ENCODE results near the gene ACTN4. TPM values are rescaled to one million over a fixed set of nuclear protein-coding genes. Genes with fewer than 3 reads are reported as not detected.

Gene ACTN4
- total RNA-seq, 1 experiment from 2014 or later: 1,233 TPM

DNA sequence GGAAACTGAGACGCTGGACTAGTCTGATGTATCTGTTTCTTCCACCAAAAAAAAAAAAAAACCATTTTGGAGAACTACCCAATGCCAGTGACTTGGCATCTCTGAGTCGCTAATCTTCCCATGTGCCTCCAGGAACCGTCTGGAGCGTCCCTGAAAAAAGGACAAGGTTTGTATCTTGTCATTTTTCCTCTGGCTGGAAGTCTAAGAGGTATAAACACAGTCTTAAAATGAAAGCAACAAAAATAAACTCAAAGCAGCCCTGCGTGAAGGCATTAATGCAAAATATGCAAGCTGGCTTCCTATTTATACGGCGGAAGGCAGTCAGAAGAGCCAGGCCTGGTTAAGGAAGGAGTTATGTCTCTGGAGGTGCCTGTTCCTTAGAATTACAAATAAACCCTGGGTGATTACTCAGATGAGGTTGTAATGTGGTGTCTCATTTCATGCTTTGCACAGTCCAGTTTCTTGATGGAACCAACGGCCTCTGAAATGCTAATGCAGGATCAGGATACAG, 20.3 kb downstream of the ACTN4 start:
- peaks cover 100% of the 10 kb centered on the region for H3K79me2 ChIP-seq (ENCODE audit: low read depth)
- H3F3A ChIP-seq (ENCODE audit: insufficient read depth, low read depth): peaks cover 88% of the 10 kb centered on the region
- H3K4me2 ChIP-seq: no peak overlapping the region
- intact Hi-C loops (cut with micrococcal nuclease; ENCODE audit: unreplicated experiment): loop anchor here (2.0 kb wide), 2 partner anchors 19 to 31 kb away; no protein-coding TSS in a partner anchor
- H3K4me1 ChIP-seq (replicated peaks; ENCODE audit: insufficient read depth): peaks cover 58% of the 10 kb centered on the region
- peaks cover 16% of the 10 kb centered on the region for H3K36me3 ChIP-seq (ENCODE audit: low read depth)
- CTCF ChIA-PET: no interaction called here
- H3K27me3 ChIP-seq (ENCODE audit: insufficient read depth, low read depth): no peaks in the 10 kb centered on the region
- TF ChIP-seq, protein P1, sequence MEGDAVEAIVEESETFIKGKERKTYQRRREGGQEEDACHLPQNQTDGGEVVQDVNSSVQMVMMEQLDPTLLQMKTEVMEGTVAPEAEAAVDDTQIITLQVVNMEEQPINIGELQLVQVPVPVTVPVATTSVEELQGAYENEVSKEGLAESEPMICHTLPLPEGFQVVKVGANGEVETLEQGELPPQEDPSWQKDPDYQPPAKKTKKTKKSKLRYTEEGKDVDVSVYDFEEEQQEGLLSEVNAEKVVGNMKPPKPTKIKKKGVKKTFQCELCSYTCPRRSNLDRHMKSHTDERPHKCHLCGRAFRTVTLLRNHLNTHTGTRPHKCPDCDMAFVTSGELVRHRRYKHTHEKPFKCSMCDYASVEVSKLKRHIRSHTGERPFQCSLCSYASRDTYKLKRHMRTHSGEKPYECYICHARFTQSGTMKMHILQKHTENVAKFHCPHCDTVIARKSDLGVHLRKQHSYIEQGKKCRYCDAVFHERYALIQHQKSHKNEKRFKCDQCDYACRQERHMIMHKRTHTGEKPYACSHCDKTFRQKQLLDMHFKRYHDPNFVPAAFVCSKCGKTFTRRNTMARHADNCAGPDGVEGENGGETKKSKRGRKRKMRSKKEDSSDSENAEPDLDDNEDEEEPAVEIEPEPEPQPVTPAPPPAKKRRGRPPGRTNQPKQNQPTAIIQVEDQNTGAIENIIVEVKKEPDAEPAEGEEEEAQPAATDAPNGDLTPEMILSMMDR (conservative IDR thresholded peaks at IDR 0.05): no peak
- no peak for TF ChIP-seq EZH2 (IDR thresholded peaks at IDR 0.05; ENCODE audit: low read depth)
- BruUV-seq (replicated peaks): no TSS peak
- H3K9me2 ChIP-seq (ENCODE audit: insufficient read depth): no peaks in the 10 kb centered on the region
- POLR2A ChIA-PET (ENCODE audit: unreplicated experiment): no interaction called here
- no peaks in the 10 kb centered on the region for H3K9me3 ChIP-seq (ENCODE audit: insufficient read depth, low read depth)
- no peak for DNase-seq
- peaks cover 93% of the 10 kb centered on the region for H4K20me1 ChIP-seq (ENCODE audit: insufficient read depth)
- no peak overlapping the region for H2AFZ ChIP-seq
- H3K27ac ChIP-seq: peak overlapping the region; percentile 66
- H3K4me3 ChIP-seq: no peak overlapping the region

DNA sequence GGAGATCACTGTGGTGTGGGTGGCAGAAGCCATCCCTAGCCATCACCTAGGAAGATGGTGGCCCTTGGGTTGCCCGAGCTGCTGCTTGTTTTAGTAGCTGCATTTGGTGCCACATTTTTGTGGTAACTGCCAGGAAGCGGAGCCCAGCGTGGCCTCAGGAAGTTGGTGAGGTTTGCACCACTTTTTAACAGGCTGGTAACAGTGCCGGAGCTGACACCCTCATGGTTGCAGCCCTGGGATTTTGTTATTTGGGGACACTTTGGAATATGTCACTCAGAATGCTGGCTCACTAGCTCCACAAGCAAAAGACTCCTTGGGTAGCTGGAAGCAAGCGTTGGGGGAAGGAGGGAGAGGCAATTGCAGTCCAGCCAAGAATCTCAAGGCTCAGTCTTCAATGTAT, 22.1 kb downstream of the ACTN4 start:
- CTCF ChIA-PET: interaction anchor here (1.2 kb wide), 1 partner anchor 32 kb away, joined by 4 read pairs; no protein-coding TSS in a partner anchor
- no peaks in the 10 kb centered on the region for H3K9me2 ChIP-seq (ENCODE audit: insufficient read depth)
- H3K4me3 ChIP-seq: no peak overlapping the region
- peaks cover 19% of the 10 kb centered on the region for H3K36me3 ChIP-seq (ENCODE audit: low read depth)
- no peaks in the 10 kb centered on the region for H3K27me3 ChIP-seq (ENCODE audit: insufficient read depth, low read depth)
- no TSS peak for BruUV-seq (replicated peaks)
- no peak for DNase-seq
- H3K27ac ChIP-seq: peak overlapping the region; percentile 41; the same call in 1 of the 2 replicates
- peaks cover 88% of the 10 kb centered on the region for H4K20me1 ChIP-seq (ENCODE audit: insufficient read depth)
- H3F3A ChIP-seq (ENCODE audit: insufficient read depth, low read depth): peaks cover 72% of the 10 kb centered on the region
- peaks cover 96% of the 10 kb centered on the region for H3K79me2 ChIP-seq (ENCODE audit: low read depth)
- intact Hi-C loops (cut with micrococcal nuclease; ENCODE audit: unreplicated experiment): no loop called here
- POLR2A ChIA-PET (ENCODE audit: unreplicated experiment): no interaction called here
- no peak overlapping the region for H3K4me2 ChIP-seq
- peaks cover 40% of the 10 kb centered on the region for H3K4me1 ChIP-seq (replicated peaks; ENCODE audit: insufficient read depth)
- H2AFZ ChIP-seq: no peak overlapping the region
- no peak for TF ChIP-seq EZH2 (IDR thresholded peaks at IDR 0.05; ENCODE audit: low read depth)
- TF ChIP-seq, protein P1 (conservative IDR thresholded peaks at IDR 0.05): no peak
- no peaks in the 10 kb centered on the region for H3K9me3 ChIP-seq (ENCODE audit: insufficient read depth, low read depth)

DNA sequence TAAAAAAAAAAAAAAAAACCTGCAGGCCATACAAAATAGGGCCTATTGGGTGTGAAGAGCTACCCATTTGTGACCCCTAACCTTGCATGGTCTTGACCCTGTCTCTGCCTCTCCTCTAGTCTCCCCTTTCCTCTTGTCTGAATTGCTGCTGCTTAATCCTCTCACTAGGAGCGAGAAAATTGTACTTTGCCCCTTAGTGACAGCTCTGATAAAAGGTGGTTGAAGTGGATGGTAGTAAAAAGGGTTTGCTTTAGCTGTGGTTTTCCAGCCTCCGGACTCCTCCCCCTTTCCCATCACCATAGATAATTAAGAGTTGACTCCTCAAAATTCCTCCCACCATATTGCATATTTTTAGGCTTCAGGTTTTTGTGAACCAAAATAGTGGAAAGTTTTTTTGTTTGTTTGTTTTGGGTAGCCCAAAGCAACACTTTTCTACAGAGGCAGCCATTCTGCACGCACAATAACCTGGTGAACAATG, 23.5 kb downstream of the ACTN4 start:
- BruUV-seq (replicated peaks): no TSS peak

More for the DNA sequence above, 23.5 kb downstream of the ACTN4 start:
- intact Hi-C loops (cut with micrococcal nuclease; ENCODE audit: unreplicated experiment): no loop called here
- Histone ChIP-seq H3K9me2 (ENCODE audit: insufficient read depth) (no peaks in the 10 kb centered on the region), H3K36me3 (ENCODE audit: low read depth) (peaks cover 19% of the 10 kb centered on the region), H3K9me3 (ENCODE audit: insufficient read depth, low read depth) (no peaks in the 10 kb centered on the region), H3F3A (ENCODE audit: insufficient read depth, low read depth) (peaks cover 71% of the 10 kb centered on the region), H3K27me3 (ENCODE audit: insufficient read depth, low read depth) (no peaks in the 10 kb centered on the region), H3K27ac (0 out of 2 replicates have a peak overlapping the region, but pooled peaks have one; percentile 30), H4K20me1 (ENCODE audit: insufficient read depth) (peaks cover 88% of the 10 kb centered on the region), H3K79me2 (ENCODE audit: low read depth) (peaks cover 96% of the 10 kb centered on the region), H2AFZ (no peak overlapping the region), H3K4me1 (replicated peaks; ENCODE audit: insufficient read depth) (peaks cover 26% of the 10 kb centered on the region), H3K4me2 (no peak overlapping the region), H3K4me3 (no peak overlapping the region)
- ChIA-PET CTCF (interaction anchor here (0.5 to 0.7 kb wide), 3 partner anchors 15 to 285 kb away, joined by 4 to 6 read pairs (median 6); no protein-coding TSS in a partner anchor), POLR2A (ENCODE audit: unreplicated experiment) (interaction anchor here (0.7 kb wide), 1 partner anchor 148 kb away, joined by 4 read pairs; no protein-coding TSS in a partner anchor)
- DNase-seq: no peak
- TF ChIP-seq, protein P1 (conservative IDR thresholded peaks at IDR 0.05): no peak
- TF ChIP-seq EZH2 (IDR thresholded peaks at IDR 0.05; ENCODE audit: low read depth): no peak

Data from PC-9 (cell line).